Left colon (tissue), 2 donors: ENCODE measurements around the gene DYRK3. TPM values are rescaled to one million over a fixed set of nuclear protein-coding genes. Genes with fewer than 3 reads are reported as not detected.

ENCODE experiments used
- ATAC-seq: fragments of 200-7000 bp; cut with Tn5 transposase; one replicate; pipeline ENCODE4 v1.9.1; 2020; ENCODE audit warnings: mild to moderate bottlenecking, moderate library complexity
- DNase-seq, 2 donors: peaks; one replicate each; pipeline ENCODE4 v3.0.0-alpha.2; 2020
- intact Hi-C, 2 donors: fragments of 100-400 bp; cut with DNase I in 1 of 2; cut with micrococcal nuclease in 1 of 2; formaldehyde crosslinking; loops; one replicate each; pipeline versions ENCODE4 v1.11.2 to v1.14.0; 2022; cut with DNase I, micrococcal nuclease
- total RNA-seq, 2 donors: library from RNA; stranded (reverse); fragmentation: NEBNext Ultra II Directional; extraction: Animal tissue kit (Norgen Biotek cat#: 25700); gene quantifications; one replicate each; pipeline ENCODE4 v1.2.1, GENCODE V29; 2021
- donor health status: DM: no; HTN: no; CAD: no.
- donor health status: DM: yes; HTN: yes; CAD: no.

The DYRK3 gene
- total RNA-seq, 2 donors from 2014 or later = 0.58 to 1.2 TPM

- ATAC-seq (no peak), DNase-seq (no peak)
- intact Hi-C loops = loop anchor here in 1 of 2 donors (10.0 kb wide), 2 partner anchors 70 to 150 kb away; no protein-coding TSS in a partner anchor
Observed at GRCh38 chr1:206654828-206655227, 19.5 kb downstream of the DYRK3 start.

GRCh38 chr1:206655471-206655882 is 20.1 kb downstream of the DYRK3 start:
- intact Hi-C loops = loop anchor here in 1 of 2 donors (10.0 kb wide), 2 partner anchors 69 to 149 kb away; no protein-coding TSS in a partner anchor
- no peak for ATAC-seq
- DNase-seq = no peak

DNA sequence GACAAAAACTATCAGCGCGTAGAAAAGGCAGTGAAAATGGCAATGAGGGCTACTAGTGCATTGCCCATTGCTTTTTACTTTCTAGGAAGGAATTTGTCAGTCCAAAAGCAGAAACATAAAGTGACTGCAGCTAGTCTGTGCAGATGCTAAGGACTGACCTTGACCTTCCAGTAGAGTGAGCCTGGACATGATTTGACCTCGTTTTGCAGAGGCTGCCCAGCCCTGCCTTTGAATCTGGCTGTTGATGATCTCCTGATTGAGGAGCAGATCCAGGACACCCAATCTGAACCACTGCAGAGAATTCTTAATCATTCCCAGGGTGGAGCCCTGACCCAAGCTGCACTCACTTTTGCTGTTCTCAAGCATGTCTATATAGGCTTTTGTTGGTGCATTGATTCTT is 21.6 kb downstream of the DYRK3 start:
- DNase-seq (no peak), ATAC-seq (no peak)
- intact Hi-C loops = loop anchor here in 1 of 2 donors (10.0 kb wide), 2 partner anchors 68 to 148 kb away; no protein-coding TSS in a partner anchor

DNA sequence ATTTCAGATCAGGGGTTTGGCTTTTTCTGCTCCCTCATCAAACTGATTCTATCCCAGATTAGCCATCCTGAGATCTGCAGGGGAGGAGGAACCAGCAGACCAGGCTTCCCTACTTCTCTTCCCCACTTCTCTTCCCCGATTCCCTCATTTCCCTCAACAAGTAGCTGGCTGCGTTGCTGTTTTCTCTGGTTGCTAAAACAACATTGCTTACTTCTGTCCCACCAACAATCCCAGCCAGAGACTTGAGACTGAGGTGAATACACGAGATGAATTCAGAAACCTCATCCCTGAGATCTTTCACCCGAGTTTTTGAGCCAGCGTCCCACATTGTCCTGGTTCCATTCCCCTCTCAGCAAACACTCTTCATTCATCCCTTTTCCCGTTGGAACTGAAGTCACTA is 22.4 kb downstream of the DYRK3 start:
- ATAC-seq (no peak), DNase-seq (no peak)
- intact Hi-C loops = loop anchor here in 1 of 2 donors (10.0 kb wide), 2 partner anchors 67 to 147 kb away; no protein-coding TSS in a partner anchor

GRCh38 chr1:206658264-206658980 is 23.1 kb downstream of the DYRK3 start:
- intact Hi-C loops = loop anchor here in 1 of 2 donors (10.0 kb wide), 2 partner anchors 66 to 146 kb away; no protein-coding TSS in a partner anchor
- DNase-seq (no peak), ATAC-seq (no peak)

- intact Hi-C loops = loop anchor here in 1 of 2 donors (10.0 kb wide), 2 partner anchors 66 to 146 kb away; no protein-coding TSS in a partner anchor
- ATAC-seq (peak; percentile 18), DNase-seq (peak in 1 of 2 donors; percentile 33)
Observed at GRCh38 chr1:206658981-206659273, 23.6 kb downstream of the DYRK3 start.

DNA sequence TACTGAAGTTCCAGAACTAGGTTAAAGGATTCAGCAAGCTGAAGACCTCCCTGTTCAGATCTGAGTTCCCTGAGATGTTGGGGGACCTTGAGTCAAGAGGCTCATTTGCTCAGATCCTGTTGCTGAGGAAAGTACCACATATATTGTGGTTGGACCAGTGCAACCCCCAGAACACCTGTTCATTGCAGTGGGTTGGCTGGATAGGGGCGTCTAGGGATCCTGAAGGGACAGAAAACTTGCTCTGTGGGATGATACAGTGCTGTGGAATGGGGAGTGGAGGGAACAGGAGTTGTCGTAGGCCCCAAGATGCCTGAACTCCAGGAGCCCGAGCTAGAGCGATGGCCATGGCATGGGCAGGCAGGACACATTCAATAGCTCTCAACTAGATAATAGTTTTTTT is 24.8 kb downstream of the DYRK3 start:
- no peak for DNase-seq
- no peak for ATAC-seq
- intact Hi-C loops = no loop called here

DNA sequence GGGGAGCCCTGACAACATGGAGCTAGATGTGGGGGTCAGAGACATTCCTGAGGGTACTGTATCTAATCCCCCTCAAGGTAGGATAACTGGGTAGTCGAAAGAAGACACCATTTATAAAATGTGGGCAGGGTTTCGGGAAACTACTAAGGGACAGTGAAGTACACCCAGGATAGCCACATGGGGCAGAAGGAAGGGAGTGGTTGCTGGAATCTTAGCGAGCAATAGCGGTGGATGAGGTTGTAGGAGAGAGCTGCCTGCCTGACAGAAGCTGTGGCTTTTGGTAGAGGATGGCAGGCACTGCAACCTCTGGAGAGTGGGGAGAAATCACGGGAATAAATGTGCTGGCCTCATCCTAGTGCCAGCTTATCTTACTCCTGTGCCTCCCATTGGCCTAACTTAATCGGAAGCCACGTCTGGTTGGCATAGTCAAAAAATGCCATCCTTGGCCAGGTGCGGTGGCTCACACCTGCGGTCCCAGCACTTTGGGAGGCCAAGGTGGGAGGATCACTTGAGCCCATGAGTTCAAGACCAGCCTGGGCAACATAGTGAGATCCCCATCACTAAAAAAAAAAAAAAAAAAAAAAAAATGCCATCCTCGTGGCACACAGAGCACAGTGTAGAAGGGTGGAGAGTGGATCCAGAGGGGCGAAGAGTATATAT is 26.0 kb downstream of the DYRK3 start:
- DNase-seq (no peak), ATAC-seq (no peak)
- intact Hi-C loops = no loop called here

- no peak for DNase-seq
- no peak for ATAC-seq
- intact Hi-C loops = no loop called here
Observed at GRCh38 chr1:206662396-206663092, 27.2 kb downstream of the DYRK3 start.

DNA sequence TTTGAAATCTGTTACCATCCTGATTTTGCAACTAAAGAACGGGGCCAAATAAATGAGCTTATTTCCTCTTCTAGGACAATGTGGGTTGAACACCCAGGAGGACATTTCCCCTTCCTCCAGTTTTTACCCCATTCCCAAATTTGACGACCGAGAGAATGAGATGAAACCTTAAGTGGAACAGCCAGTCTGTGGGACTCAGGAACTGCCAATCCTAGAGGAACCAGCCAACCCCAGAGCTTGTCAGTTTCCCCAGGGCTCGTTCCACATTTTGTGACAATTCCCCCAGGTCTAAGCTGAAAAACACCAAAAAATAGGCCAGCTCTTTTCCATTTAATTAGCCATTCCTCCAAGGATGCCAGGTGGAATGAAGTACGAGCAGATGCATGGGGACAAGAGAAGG is 28.0 kb downstream of the DYRK3 start:
- no peak for ATAC-seq
- intact Hi-C loops = no loop called here
- no peak for DNase-seq

GRCh38 chr1:206663832-206664652 is 28.7 kb downstream of the DYRK3 start:
- intact Hi-C loops = loop anchor here in 1 of 2 donors (2.0 kb wide), 1 partner anchor 29 kb away; the partner anchor contains the start of gene DYRK3
- ATAC-seq (peak; percentile 38), DNase-seq (peak in 1 of 2 donors; percentile 61)

DNA sequence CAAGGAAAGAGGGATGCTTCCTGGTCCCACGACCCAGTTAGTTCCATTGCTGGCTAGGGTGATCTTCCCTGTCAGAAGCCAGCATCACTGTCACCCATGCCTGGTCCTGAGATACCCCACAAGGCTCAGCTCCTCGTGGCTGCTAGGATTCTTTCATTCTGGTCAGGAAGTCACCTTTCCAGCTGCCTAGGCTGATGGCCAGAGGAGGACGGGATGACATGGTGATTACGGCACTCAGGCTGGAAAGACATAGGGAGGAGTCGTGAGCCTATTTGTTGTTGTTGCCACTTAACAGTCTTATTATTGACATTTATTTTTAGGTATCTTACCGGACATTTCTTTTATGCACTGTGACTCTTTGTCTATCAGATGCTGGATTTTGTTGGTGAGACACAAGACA is 29.4 kb downstream of the DYRK3 start:
- ATAC-seq (no peak), DNase-seq (no peak)
- intact Hi-C loops = loop anchor here in 1 of 2 donors (2.0 kb wide), 1 partner anchor 30 kb away; the partner anchor contains the start of gene DYRK3

GRCh38 chr1:206666031-206666561 is 30.8 kb downstream of the DYRK3 start:
- intact Hi-C loops = no loop called here
- ATAC-seq (no peak), DNase-seq (no peak)

GRCh38 chr1:206666954-206667665 is 31.8 kb downstream of the DYRK3 start:
- DNase-seq = no peak
- intact Hi-C loops = no loop called here
- ATAC-seq = no peak

- ATAC-seq = no peak
- no peak for DNase-seq
- intact Hi-C loops = no loop called here
Observed at GRCh38 chr1:206668351-206668750, 33.0 kb downstream of the DYRK3 start.

- intact Hi-C loops = no loop called here
- DNase-seq (no peak), ATAC-seq (no peak)
Observed at GRCh38 chr1:206668874-206669410, 33.6 kb downstream of the DYRK3 start.

GRCh38 chr1:206672011-206672688 is 36.8 kb downstream of the DYRK3 start:
- DNase-seq = peak in 1 of 2 donors; percentile 50
- ATAC-seq = peak; percentile 86
- intact Hi-C loops = no loop called here
